Upper lobe of left lung (tissue), 6 donors: ENCODE data around the gene DRC7. TPM values are rescaled to one million over a fixed set of nuclear protein-coding genes. Genes with fewer than 3 reads are reported as not detected.

Experiments
- ATAC-seq, 2 donors: fragments of 200-7000 bp; cut with Tn5 transposase; one replicate each; pipeline ENCODE4 v1.9.1; 2022; ENCODE audit warnings: mild to moderate bottlenecking in 2 of 2, moderate library complexity in 2 of 2; ENCODE audit not compliant: low FRiP score in 2 of 2
- DNase-seq, 2 donors: peaks; one replicate each; pipeline ENCODE4 v3.0.0-alpha.2; 2019 to 2020
- H3K27ac ChIP-seq, 4 donors: fragments of 200-600 bp; sonication (generic); one replicate each; pipeline ENCODE4 v1.5.1; 2016 to 2019
- H3K27me3 ChIP-seq, 4 donors: fragments of 200-600 bp; sonication (generic); one replicate each; pipeline ENCODE4 v1.5.1; 2017 to 2019
- H3K36me3 ChIP-seq, 4 donors: fragments of 200-600 bp; sonication (generic); one replicate each; pipeline ENCODE4 v1.5.1; 2016 to 2019
- H3K4me1 ChIP-seq, 4 donors: fragments of 200-600 bp; sonication (generic); one replicate each; pipeline ENCODE4 v1.5.1; 2018 to 2019
- H3K4me3 ChIP-seq, 4 donors: fragments of 200-600 bp; sonication (generic); one replicate each; pipeline ENCODE4 v1.5.1; 2017 to 2019; ENCODE audit warnings: mild to moderate bottlenecking in 2 of 4, moderate library complexity in 1 of 4
- H3K9me3 ChIP-seq, 4 donors: fragments of 200-600 bp; sonication (generic); one replicate each; pipeline ENCODE4 v1.5.1; 2018 to 2019
- CTCF ChIP-seq, 6 experiments: fragments of 450-650 bp in 4 of 6; fragments of 200-600 bp in 2 of 6; sonication (generic) in 2 of 6; IDR thresholded peaks; one replicate each; pipeline ENCODE4 v1.5.1; 2016 to 2019; ENCODE audit warnings: antibody characterized with exemption in 6 of 6
- EP300 ChIP-seq, 4 donors: sonication (generic); formaldehyde crosslinking; IDR thresholded peaks; one replicate each; pipeline ENCODE4 v1.5.1; 2017; ENCODE audit warnings: antibody characterized with exemption in 4 of 4, control low read depth in 2 of 4
- POLR2A ChIP-seq, 4 donors: fragments of 450-650 bp; IDR thresholded peaks; one replicate each; pipeline ENCODE4 v1.5.1; 2016 to 2017; ENCODE audit warnings: antibody characterized with exemption in 4 of 4, mild to moderate bottlenecking in 2 of 4
- POLR2AphosphoS5 ChIP-seq, 2 donors: sonication (generic); formaldehyde crosslinking; IDR thresholded peaks; one replicate each; pipeline ENCODE4 v1.5.1; 2017; ENCODE audit warnings: antibody characterized with exemption in 2 of 2
- WGBS, 2 donors: methylation state at CpG; one replicate each; pipeline ENCODE4 v1.1.5; 2017 to 2018; 5-methylcytosine and 5-hydroxymethylcytosine counted together
- total RNA-seq, 6 donors: library from RNA; depleted of rRNA in 4 of 6; stranded (reverse); fragments of >200 nt in 4 of 6; gene quantifications; one replicate each; pipeline versions ENCODE4 v1.1.0 to v1.2.1, GENCODE V29; 2016 to 2021
- donor health status: DM: no; HTN: no; CAD: no; lungs with moderate emphysema.
- donor health status: DM: no; HTN: yes; CAD: no; lungs with severe emphysema.

The DRC7 gene
- total RNA-seq, 6 donors from 2014 or later: 1.2 to 15.9 (median 7.8) TPM

GRCh38 chr16:57706717-57707116 is 12.1 kb downstream of the DRC7 start:
- Histone ChIP-seq H3K4me3 (no peak overlapping the region), H3K9me3 (no peaks in the 10 kb centered on the region), H3K36me3 (no peaks in the 10 kb centered on the region), H3K27ac (no peak overlapping the region), H3K4me1 (no peaks in the 10 kb centered on the region), H3K27me3 (no peaks in the 10 kb centered on the region)
- DNase-seq: no peak
- ATAC-seq: no peak
- TF ChIP-seq POLR2A (IDR thresholded peaks at IDR 0.05): no peak
- TF ChIP-seq EP300 (IDR thresholded peaks at IDR 0.05): no peak
- no peak for TF ChIP-seq POLR2AphosphoS5 (IDR thresholded peaks at IDR 0.05)
- TF ChIP-seq CTCF (IDR thresholded peaks at IDR 0.05): no peak
- WGBS, 2 donors: 64 to 80% methylated on average over 1 of the region's 1 CpG

- no peaks in the 10 kb centered on the region for H3K27me3 ChIP-seq
- no peak for TF ChIP-seq POLR2A (IDR thresholded peaks at IDR 0.05)
- TF ChIP-seq POLR2AphosphoS5 (IDR thresholded peaks at IDR 0.05): no peak
- no peak for TF ChIP-seq EP300 (IDR thresholded peaks at IDR 0.05)
- no peak for TF ChIP-seq CTCF (IDR thresholded peaks at IDR 0.05)
- no peaks in the 10 kb centered on the region for H3K9me3 ChIP-seq
- H3K27ac ChIP-seq: no peak overlapping the region
- ATAC-seq (peak in 1 of 2 donors; percentile 40), DNase-seq (peak in 1 of 2 donors; percentile 36)
- H3K4me1 ChIP-seq: no peaks in the 10 kb centered on the region
- H3K4me3 ChIP-seq: no peak overlapping the region
- WGBS, 2 donors: 85 to 90% methylated on average over 10 to 11 of the region's 11 CpGs
- H3K36me3 ChIP-seq: no peaks in the 10 kb centered on the region
Observed at GRCh38 chr16:57707331-57707730, 12.7 kb downstream of the DRC7 start.

- DNase-seq: no peak
- WGBS, 2 donors: 82 to 94% methylated on average over 3 of the region's 3 CpGs
- Histone ChIP-seq H3K27ac (no peak overlapping the region), H3K27me3 (no peaks in the 10 kb centered on the region), H3K4me1 (no peaks in the 10 kb centered on the region), H3K9me3 (no peaks in the 10 kb centered on the region), H3K36me3 (no peaks in the 10 kb centered on the region), H3K4me3 (no peak overlapping the region)
- ATAC-seq: no peak
- TF ChIP-seq EP300 (IDR thresholded peaks at IDR 0.05) (no peak), CTCF (IDR thresholded peaks at IDR 0.05) (no peak), POLR2A (IDR thresholded peaks at IDR 0.05) (no peak), POLR2AphosphoS5 (IDR thresholded peaks at IDR 0.05) (no peak)
Observed at GRCh38 chr16:57708168-57708567, 13.6 kb downstream of the DRC7 start.

- no peak overlapping the region for H3K27ac ChIP-seq
- ATAC-seq (no peak), DNase-seq (no peak)
- H3K9me3 ChIP-seq: no peaks in the 10 kb centered on the region
- H3K27me3 ChIP-seq: no peaks in the 10 kb centered on the region
- no peak overlapping the region for H3K4me3 ChIP-seq
- 77 to 88% methylated on average over 3 of the region's 3 CpGs for WGBS, 2 donors
- no peaks in the 10 kb centered on the region for H3K4me1 ChIP-seq
- no peaks in the 10 kb centered on the region for H3K36me3 ChIP-seq
- TF ChIP-seq CTCF (IDR thresholded peaks at IDR 0.05): no peak
- TF ChIP-seq POLR2AphosphoS5 (IDR thresholded peaks at IDR 0.05): no peak
- no peak for TF ChIP-seq POLR2A (IDR thresholded peaks at IDR 0.05)
- TF ChIP-seq EP300 (IDR thresholded peaks at IDR 0.05): no peak
Observed at GRCh38 chr16:57709663-57710062, 15.1 kb downstream of the DRC7 start.

- DNase-seq: no peak
Observed at GRCh38 chr16:57711346-57711745, 16.7 kb downstream of the DRC7 start.

More at GRCh38 chr16:57711346-57711745, 16.7 kb downstream of the DRC7 start:
- Histone ChIP-seq H3K36me3 (no peaks in the 10 kb centered on the region), H3K4me3 (no peak overlapping the region), H3K4me1 (no peaks in the 10 kb centered on the region), H3K9me3 (no peaks in the 10 kb centered on the region), H3K27ac (no peak overlapping the region), H3K27me3 (no peaks in the 10 kb centered on the region)
- TF ChIP-seq POLR2AphosphoS5 (IDR thresholded peaks at IDR 0.05) (no peak), EP300 (IDR thresholded peaks at IDR 0.05) (no peak), CTCF (IDR thresholded peaks at IDR 0.05) (no peak), POLR2A (IDR thresholded peaks at IDR 0.05) (no peak)
- no peak for ATAC-seq
- 79 to 87% methylated on average over 5 of the region's 5 CpGs for WGBS, 2 donors
